Epidermal melanocyte (primary cell): ENCODE results near the gene NUDC.
"Not testable (repeated sequence)": the region's sequence is repeated elsewhere in the genome, so short reads cannot be mapped to it uniquely, and the experiment has no call there.

Experiments used
- DNase-seq: peaks from one replicate; pipeline ENCODE4 v3.0.0; 2011; ENCODE audit warnings: low spot score; ENCODE audit not compliant: insufficient read length

NUDC gene

DNA sequence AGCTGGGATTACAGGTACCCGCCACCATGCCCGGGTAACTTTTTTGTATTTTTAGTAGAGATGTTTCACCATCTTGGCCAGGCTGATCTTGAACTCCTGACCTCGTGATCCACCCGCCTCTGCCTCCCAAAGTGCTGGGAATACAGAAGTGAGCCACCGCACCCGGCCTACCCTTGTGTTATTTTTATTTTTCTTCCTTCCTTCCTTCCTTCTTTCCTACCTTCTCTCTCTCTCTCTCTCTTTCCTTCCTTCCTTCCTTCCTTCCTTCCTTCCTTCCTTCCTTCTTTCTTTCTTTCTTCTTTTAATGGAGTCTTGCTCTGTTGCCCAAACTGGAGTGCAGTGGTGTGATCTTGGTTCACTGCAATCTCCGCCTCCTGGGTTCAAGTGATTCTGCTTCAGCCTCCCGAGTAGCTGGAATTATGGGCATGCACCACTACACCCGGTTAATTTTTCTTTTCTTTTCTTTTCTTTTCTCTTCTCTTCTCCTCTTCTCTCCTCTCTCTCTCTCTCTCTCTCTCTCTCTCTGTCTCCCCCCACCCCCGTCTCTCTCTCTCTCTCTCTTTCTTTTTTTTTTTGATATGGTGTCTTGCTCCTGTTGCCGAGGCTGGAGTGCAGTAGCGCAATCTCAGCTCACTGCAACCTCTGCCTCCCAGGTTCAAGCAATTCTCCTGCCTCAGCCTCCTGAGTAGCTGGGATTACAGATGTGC lies 68.0 kb downstream of the NUDC start:
- DNase-seq: not testable (repeated sequence)

DNA sequence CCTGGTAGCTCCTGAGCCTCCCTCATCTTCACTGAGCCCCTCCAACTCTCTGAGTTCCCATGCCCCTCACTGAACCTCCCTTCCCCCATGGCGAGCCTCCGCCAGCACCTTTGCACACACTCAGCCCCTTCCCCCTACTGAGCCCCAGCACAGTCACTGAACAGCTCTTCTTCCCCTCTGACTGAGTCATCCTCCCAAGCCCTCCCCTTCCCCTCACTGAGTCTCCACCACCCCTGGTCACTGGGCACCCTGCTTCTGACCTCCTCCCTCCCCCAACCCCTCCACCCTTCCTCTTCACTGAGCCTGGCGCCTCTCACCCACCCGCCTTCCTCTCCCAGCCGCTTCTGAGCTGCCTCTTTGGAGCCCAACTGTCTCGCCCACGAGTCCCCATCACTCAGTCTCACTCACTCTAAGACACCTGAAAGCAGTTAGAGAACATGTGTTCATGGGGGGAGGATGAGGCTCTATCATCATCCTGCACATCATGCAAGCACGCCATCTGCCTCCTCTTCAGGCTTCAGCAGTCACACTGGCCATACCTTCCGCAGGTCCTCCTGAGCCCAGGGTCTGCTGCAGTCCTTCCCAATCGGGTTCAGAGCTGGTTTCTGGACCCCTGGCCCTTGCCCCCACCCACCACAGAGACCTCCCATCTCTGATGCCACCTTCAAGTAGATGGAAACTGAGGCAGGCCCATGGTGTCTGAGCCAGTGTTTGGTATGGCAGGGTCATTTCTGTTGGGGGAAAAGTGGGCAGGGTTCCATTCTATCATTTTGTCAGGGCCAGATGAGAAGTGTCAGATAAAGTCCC lies 70.0 kb downstream of the NUDC start:
- no peak for DNase-seq

GRCh38 chr1:26993237-26994019 lies 71.9 kb downstream of the NUDC start, which contains the start of gene TRNP1:
TRNP1 (plus strand) TSS chr1:26993692; CDS start chr1:26993787, 95 bp downstream.
- DNase-seq: peak; percentile 94

DNA sequence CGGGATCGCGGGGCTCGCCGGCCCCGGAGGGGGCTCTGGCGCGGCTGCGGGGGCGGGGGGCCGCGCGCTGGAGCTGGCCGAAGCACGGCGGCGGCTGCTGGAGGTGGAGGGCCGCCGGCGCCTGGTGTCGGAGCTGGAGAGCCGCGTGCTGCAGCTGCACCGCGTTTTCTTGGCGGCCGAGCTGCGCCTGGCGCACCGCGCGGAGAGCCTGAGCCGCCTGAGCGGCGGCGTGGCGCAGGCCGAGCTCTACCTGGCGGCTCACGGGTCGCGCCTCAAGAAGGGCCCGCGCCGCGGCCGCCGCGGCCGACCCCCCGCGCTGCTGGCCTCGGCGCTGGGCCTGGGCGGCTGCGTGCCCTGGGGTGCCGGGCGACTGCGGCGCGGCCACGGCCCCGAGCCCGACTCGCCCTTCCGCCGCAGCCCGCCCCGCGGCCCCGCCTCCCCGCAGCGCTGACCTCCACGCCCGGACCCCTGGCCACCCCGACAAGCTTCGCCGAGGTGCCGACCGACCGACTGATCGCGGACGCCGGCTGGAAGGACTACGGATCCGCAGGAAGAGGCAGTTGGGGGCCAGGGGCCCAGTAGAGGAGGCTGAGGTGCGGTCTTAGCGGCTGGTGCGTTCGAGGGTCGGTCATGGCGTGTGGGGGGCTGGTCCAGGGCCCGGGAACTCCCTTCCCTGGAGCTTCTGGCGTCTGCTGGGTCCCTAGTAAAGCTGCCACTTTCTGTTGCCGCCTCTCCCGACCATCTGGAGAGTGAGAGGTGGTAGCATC lies 72.7 kb downstream of the NUDC start:
- no peak for DNase-seq

DNA sequence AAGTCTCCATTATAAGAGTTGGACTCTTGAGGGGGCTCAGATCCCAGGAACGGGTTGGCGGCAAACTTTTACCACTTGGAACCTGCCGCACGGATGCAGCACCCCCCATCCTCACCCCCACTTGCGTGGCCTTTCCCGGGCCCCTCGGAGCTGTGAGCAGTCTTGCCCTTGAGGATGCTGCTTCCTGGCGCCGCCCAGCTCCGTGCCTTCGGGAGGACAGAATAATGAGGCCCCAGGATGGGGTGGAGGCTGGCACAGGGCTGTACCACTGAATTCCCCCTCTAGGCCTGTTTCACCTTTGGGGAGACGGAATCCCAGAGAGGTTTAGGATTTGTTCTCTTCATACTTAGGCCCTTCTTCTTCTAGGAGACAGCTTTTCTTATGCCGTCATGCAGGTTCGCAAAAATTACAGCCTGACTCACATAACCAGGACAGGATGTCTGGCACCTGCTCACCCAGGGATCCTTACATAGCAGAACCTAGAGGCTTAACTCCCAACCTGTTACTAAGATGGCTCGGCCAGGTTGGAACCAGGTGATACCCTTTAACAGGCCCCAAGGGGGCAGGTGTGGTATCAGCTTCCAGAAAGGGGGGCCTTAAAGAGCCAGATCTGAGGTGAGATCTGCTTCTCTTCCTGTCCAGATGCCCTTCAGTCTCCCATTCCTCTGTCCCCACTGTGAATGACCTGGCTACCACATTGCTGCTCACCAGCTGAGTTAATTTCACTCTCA lies 73.4 kb downstream of the NUDC start:
- no peak for DNase-seq

DNA sequence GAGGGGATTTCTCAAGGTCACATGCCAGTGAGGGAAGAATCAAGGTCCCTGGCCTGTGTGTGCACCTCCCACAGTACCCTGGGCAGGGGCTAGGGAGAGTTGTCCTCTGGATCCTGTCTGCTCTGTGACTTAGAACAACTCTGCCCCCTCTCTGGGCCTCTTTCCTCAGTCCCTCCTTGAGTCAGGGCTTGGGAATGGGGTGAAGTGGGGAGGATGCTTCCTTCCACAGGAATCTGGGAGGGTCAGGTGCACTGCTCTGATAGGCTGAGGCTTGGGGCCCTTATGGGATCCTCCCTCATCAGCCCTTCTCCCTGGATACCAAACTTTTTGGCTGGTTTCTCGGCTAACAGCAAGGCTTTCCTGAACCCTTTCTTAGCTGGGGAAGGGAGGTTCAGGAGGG lies 74.5 kb downstream of the NUDC start:
- no peak for DNase-seq
